SU-DHL-6 (cell line): ENCODE results near the gene STK39.

ENCODE experiments used
- EZH2phosphoT487 ChIP-seq: fragments of 200-600 bp; sonication (generic), shearing (Covaris generic); conservative IDR thresholded peaks from 2 replicates; pipeline ENCODE4 v1.6.1; 2018; ENCODE audit warnings: mild to moderate bottlenecking, antibody characterized with exemption, low read length, moderate library complexity, mixed read lengths
- TF ChIP-seq, protein P1 (sequence below): fragments of 200-600 bp; sonication (generic); IDR thresholded peaks from one replicate; pipeline ENCODE4 v1.5.1; 2017; ENCODE audit warnings: antibody characterized with exemption, mild to moderate bottlenecking, low read length, moderate library complexity; ENCODE audit not compliant: insufficient read depth, poor library complexity, severe bottlenecking

- TF ChIP-seq, protein P1, sequence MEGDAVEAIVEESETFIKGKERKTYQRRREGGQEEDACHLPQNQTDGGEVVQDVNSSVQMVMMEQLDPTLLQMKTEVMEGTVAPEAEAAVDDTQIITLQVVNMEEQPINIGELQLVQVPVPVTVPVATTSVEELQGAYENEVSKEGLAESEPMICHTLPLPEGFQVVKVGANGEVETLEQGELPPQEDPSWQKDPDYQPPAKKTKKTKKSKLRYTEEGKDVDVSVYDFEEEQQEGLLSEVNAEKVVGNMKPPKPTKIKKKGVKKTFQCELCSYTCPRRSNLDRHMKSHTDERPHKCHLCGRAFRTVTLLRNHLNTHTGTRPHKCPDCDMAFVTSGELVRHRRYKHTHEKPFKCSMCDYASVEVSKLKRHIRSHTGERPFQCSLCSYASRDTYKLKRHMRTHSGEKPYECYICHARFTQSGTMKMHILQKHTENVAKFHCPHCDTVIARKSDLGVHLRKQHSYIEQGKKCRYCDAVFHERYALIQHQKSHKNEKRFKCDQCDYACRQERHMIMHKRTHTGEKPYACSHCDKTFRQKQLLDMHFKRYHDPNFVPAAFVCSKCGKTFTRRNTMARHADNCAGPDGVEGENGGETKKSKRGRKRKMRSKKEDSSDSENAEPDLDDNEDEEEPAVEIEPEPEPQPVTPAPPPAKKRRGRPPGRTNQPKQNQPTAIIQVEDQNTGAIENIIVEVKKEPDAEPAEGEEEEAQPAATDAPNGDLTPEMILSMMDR: no peak
- no peak for TF ChIP-seq EZH2phosphoT487
Measured at GRCh38 chr2:168039881-168040280, 207.5 kb downstream of the STK39 start.
